ENCODE data around the gene NAP1L4.

NAP1L4 gene

GRCh38 chr11:2992234-2992996 lies at the start of gene NAP1L4:
Gene NAP1L4, minus strand, starts transcription at chr11:2992329. Its CDS starts 13,109 bp downstream, at chr11:2979220.
- peak; percentile 97 for DNase-seq

GRCh38 chr11:3040881-3041280 lies 48.8 kb upstream of the NAP1L4 start:
- DNase-seq: no peak

- no peak for DNase-seq
Measured at GRCh38 chr11:3037945-3038271, 45.8 kb upstream of the NAP1L4 start.

GRCh38 chr11:3037040-3037944 lies 45.2 kb upstream of the NAP1L4 start:
- peak; percentile 79 for DNase-seq

- DNase-seq: no peak
Measured at GRCh38 chr11:3036419-3036818, 44.3 kb upstream of the NAP1L4 start.

GRCh38 chr11:3035333-3035732 lies 43.2 kb upstream of the NAP1L4 start:
- no peak for DNase-seq

GRCh38 chr11:3030289-3031070 lies 38.4 kb upstream of the NAP1L4 start:
- DNase-seq: no peak

GRCh38 chr11:3028813-3029212 lies 36.7 kb upstream of the NAP1L4 start:
- no peak for DNase-seq

GRCh38 chr11:3026803-3027202 lies 34.7 kb upstream of the NAP1L4 start:
- no peak for DNase-seq

GRCh38 chr11:3022982-3023381 lies 30.9 kb upstream of the NAP1L4 start:
- DNase-seq: no peak

GRCh38 chr11:3022300-3022967 lies 30.3 kb upstream of the NAP1L4 start:
- no peak for DNase-seq

GRCh38 chr11:3021125-3021524 lies 29.0 kb upstream of the NAP1L4 start:
- no peak for DNase-seq

GRCh38 chr11:3020011-3020410 lies 27.9 kb upstream of the NAP1L4 start:
- DNase-seq: no peak

GRCh38 chr11:3018596-3018995 lies 26.5 kb upstream of the NAP1L4 start:
- no peak for DNase-seq

GRCh38 chr11:3016861-3017260 lies 24.7 kb upstream of the NAP1L4 start:
- DNase-seq: no peak

GRCh38 chr11:3015796-3016195 lies 23.7 kb upstream of the NAP1L4 start:
- DNase-seq: no peak

- no peak for DNase-seq
Measured at GRCh38 chr11:3014943-3015342, 22.8 kb upstream of the NAP1L4 start.

GRCh38 chr11:3014057-3014938 lies 22.2 kb upstream of the NAP1L4 start:
- DNase-seq: no peak

- no peak for DNase-seq
Measured at GRCh38 chr11:3011891-3012885, 20.1 kb upstream of the NAP1L4 start.

GRCh38 chr11:3010521-3011275 lies 18.6 kb upstream of the NAP1L4 start:
- DNase-seq: no peak
